Inferior parietal cortex (tissue), 1 donor: Measurements from ENCODE around the gene NPAS3.

Experiments used
- DNase-seq: peaks from one replicate; pipeline ENCODE4 v3.0.0-alpha.2; 2016; ENCODE audit errors: extremely low spot score

The NPAS3 gene

DNA sequence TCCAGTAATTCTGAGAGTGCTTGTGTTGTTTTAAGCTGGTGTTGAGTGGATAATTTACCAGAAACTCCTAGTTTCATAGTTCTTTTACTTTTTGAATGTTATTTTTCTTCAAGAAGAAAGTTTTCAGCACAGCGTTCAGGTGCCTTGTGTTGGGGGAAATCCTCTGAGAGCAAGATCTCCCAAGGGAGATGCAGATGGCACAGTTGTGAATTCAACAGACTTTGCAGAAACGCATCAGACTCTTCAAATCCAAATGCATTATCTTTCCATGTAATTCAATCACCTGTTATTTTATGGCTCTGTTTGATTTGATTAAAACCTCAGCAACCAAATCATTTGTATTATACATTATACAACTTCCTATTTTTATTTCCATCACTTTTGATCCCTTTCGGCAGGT lies 572.3 kb downstream of the NPAS3 start:
- no peak for DNase-seq

DNA sequence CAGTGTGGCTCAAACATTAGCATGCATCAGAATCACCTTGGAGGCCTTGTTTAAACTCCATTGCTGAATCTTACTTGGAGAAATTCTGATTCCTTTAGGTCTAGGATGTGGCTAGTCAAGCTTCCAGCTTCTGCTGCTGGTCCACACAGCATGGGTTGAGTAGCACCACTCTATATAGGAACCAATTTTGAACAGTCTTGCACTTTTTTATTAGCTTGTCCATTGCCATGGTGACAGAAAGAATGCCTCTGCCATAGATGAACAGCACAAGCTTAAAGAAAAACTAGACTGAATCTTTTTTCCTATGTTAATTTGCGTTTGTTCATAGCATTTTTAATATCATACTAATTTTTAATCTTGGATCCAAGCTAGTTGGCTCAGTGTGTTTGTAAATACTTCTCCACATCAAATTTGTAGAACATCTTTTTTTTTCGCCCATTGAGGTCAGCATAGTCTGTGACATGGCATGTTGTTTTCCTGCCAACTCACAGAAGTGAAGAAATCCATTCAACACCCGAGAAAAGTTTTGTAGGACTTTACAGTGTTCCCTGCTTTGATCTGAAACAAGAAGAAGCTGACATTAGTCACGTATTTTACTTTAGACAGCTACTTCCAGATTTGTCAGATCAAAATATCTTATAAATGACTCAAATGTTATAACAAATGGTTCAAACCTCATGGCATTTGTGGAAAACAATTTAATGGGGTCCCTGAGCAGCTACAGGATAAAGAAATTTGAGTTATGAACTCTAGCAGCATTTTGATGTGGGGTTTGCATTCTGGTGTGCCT lies 573.4 kb downstream of the NPAS3 start:
- no peak for DNase-seq

DNA sequence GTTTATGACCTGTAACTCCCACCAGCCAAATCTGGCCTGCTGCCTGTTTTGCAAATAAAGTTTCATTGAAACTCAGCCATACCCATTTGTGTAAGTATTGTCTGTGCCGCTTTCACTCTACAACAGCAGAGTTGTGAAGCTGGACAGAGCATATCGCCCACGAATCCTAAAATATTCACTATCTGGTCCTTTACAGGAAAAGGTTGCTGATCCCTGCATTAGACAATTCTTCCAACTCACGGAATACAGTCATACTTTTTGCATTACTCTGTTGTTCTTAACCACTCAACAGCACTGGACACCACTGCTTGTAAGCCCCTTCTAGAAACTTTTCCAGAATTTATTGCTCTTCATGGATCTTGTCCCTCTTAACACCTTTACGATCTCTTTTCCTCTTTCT lies 576.8 kb downstream of the NPAS3 start:
- DNase-seq = no peak

DNA sequence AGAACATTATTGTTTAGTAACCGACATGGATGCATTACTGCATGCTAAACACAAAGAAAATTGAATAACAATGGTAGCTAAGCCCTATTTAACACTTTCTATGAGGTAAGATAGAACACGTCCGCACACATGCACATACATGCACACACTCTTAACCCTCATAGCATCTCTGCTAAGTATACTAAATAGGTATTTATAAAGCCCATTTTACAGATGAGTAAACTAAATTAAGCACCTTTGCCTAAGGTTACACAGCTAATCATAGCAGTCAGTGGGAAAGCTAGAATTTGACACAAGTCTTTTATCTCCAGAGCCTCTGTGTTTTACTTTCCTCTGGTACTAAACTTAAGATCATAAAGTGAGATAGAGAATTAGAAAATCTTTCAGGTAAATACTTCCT lies 577.2 kb downstream of the NPAS3 start:
- no peak for DNase-seq

DNA sequence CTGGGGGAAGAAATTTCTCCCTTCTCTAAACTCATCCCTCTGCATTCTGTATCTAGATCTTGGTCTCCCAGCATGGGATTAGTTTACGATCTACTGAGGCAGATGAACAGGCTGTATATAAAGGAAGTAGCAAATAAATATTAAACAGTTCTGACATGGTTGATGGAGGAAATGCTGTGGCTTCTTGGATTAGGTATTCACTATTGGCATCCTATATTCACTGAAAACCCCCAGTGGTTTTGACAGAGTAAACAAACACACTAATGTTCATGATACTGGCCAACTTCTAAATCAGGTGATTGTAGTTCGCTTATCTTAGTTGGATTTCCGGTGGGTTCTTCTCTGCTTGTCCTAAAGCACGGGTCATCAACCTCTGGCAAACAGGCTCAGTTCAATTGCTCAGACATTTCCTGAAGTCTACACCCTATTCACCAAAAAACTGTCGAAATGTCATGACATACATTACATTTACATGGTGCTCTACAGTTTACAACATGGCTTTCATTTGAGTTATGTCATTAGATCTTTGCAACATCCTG lies 578.3 kb downstream of the NPAS3 start:
- DNase-seq = no peak

DNA sequence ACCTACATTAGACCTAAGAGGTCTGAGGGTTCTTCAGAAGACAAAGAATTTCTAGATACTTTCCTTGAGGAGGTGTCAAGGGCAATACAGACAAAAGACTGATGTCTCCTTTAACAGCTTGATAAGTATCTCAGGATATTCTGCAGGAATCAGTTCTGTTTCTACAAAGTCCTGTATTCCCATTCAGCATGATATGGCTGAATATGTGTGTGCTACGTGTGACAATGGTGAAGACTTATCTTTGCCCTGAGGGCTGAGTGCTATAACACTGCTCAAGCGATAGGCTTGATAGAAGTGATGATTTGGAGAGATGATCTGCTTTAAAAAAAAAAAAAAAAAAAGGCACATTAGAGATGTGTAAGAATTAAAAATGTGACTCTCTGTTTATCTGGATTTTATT lies 582.5 kb downstream of the NPAS3 start:
- DNase-seq = no peak

DNA sequence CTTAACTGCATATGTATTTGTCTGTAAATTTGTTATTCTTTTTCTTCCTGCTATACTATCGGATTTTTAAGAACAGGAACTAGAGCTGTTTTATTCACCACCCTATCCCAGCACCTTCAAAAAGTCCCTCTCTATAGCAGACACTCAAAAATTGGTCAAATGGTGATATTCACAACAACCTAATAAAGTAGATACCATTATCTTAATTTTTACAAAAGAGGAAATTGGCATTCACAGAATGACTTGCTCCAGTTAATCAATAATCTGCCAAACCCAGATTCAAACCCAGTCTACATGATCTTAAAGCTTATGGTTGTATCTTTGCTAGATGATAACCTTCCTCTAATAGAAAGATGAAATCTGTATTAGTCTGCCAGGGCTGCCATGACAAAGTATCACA lies 585.6 kb downstream of the NPAS3 start:
- DNase-seq = no peak

DNA sequence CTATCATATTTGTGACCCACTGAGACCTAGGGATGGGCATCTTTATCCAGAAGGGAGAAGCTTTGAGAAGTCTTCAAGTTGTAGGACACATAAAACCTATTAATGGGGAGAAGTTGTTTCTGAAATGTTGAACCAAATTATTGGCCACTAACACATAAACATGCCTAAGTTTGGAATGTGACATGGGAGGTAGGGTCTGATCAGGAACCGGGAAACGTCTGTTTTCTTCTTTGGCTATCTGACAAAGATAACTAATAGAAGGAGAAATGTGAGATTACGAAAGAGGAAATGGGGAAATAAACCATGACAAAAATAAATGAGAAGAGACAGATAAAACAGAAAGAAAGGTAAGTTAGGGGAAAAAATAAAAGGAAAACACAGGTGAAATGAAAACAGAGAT lies 586.9 kb downstream of the NPAS3 start:
- no peak for DNase-seq

DNA sequence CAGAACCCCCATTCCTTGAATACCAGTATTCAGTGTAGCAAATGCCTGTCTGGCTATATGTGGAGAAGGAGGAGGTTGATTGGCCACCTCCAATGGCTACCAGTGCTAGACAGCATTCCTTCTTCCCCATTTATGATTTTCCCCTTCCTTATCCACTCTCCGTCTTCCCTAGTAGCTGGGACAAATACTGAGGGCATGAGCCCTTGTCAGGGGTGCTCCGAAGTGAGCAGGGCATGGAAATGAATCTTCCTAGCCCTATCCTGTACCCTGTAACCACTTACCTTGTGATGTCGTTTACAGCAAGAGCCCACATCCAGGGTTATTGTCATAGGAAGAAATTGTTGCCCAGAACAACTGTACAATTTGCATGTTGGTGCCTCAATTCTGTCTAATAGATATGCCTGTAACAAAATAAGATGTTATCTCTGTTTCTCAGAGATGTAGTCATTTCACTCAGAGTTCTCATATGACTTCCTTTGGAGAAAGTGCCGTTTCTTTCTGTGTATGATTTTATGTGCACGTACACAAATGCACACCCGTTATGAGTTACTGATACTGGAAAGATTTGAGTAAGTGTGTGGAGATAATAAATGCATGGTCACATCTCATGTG lies 588.5 kb downstream of the NPAS3 start:
- DNase-seq = no peak

DNA sequence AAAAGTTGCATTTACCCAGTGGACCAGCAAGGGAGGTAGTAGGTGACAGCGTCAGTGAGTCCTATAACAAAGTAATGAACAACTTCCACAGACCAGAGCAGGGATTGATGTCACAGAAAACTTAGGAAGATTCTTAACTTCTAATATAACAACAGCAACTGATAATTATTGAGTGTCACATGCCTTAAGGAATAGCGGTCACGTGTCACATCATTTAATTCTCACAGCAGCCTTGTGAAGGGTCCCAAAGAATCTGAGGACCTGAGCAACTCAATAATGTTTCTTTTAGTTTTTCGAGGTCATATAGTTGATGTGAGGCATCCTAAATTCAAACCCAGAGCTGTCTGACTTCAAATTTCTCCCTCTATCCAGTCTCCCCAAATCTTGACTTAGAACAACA lies 590.0 kb downstream of the NPAS3 start:
- DNase-seq = no peak

DNA sequence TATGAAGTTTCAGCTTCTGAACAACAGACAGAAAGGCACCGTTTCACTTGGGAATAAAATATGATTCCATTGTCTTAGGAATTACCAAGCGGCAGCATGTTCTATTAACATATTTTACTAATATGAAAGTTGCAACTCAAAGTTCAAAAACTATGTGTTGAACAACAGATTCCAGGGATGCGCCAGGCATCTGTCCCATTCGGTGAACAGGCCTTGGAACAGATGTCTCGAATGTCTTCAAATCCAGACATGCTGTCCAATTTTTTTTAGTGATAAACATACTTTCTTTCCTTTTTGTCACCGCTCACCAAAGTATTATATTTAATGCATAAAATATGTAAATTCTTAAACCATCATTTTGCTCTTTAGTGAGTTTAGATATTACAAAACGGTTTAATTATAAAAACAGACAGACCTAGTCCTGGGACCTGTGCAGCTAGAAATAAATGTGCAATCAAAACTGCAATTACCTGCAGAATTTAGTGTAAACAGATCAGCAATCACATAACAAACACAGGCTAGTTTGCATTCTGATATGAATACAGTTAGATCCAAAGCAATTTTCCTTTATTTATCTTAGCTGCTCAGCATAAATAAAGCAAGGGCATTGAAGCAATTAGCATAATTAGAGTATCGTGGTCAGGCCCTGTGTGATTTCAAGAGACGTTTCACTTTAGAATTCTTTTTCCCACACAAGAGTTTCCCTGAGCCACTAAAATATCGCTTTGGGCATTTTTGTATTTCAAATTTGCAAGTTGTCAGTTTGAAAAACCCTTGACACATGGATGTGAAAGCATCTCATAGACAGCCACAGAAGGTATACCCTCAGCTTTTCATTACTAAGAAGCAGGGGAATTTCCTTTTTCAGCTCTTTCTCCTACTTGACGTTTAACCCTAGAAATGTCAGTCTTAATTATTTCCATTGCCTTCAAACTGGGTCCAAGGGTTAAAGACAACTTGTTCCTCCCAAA lies 591.4 kb downstream of the NPAS3 start:
- DNase-seq = no peak

DNA sequence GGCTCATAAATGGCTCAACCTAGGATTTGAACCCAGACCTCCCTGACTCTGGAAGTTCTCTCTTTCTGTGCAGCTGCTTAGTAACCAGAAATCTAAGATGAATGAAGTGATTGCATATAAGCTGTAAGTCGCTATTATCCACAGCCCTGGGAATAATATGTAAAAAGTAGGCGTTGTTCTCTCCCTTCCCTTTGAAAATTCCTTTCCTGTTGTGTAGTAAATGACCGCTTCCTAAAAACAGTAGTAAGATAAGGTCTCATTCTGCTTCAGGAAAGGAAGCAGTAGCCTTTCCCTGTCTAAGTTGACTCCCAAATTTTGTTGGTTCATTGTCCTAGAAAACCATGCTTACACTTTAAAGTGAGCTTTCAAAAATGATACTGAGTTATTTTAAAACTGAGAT lies 593.9 kb downstream of the NPAS3 start:
- DNase-seq = no peak

DNA sequence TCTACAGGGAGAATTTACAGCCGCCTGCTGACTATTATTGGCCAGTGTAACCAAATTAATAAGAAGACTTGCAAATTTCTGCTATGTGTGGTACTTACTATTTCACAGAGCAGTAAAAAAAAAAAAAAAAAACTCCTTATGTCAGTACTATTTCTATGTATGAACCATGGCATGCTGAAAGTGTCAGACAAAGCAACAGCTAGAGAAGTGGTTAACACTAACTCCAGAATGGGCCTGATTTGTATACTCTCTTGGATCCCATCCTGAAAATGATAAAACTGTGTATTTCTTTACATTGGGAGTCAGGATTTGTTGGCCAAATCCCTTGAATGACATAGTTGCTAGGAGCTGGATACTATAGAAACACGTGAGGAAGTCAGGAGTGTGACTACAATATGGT lies 595.4 kb downstream of the NPAS3 start:
- DNase-seq = no peak

DNA sequence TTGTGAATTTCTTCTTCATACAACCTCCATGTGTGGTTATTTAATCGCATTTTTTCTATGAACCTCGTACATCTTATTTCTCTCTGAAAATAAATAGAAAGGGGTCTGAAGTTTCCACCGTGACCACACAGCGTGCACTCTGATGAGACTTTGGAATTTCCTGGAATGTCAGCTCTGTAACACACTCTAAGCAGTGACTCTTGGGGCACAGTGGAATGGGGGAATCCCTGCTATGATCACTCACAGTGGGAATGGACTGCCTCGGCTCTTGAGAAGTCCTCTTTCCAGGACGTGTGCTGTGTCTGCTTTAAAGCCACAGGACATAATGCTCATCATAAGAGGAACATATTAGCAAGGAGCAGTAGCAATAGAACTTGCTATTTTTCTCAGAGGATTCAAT lies 596.0 kb downstream of the NPAS3 start:
- DNase-seq = no peak

DNA sequence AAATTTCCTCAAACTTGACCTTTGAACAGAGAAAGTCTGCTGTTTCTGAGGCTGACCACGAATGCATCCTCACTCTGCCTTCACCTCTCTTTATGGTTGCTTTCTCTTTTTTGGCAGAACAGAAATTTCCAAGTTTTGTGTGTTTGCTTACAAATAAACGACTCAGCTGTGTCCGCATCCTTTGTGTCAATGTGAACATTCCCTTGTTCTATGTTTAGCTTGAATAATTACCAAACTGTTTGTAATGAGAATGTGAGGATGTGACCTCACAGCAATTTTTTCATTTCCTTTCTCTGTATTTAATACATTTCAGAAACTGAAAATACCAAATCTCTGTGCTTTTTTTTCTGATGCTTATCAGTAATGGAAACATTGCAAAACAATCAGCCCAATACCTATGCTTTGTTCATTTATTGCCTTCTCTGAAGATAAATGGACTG lies 601.3 kb downstream of the NPAS3 start:
- no peak for DNase-seq

DNA sequence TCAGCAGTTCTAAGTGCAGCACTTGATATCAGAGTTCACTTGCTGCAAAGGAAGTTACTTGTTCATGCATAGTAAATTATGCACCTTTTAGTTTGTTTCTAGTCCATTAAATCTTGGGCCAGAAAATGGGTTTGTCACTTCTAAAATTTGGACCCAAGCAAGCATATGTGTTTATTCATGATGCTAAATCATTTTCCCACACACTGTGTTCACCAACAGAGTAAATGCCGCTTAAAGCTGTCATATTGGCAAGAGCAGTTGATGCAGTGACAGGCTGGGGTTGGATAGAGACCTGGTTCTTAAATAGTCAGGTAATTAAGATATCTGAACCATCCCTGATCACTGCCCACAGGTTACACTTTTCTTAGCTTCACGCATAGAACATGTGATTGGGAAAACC lies 602.5 kb downstream of the NPAS3 start:
- no peak for DNase-seq

DNA sequence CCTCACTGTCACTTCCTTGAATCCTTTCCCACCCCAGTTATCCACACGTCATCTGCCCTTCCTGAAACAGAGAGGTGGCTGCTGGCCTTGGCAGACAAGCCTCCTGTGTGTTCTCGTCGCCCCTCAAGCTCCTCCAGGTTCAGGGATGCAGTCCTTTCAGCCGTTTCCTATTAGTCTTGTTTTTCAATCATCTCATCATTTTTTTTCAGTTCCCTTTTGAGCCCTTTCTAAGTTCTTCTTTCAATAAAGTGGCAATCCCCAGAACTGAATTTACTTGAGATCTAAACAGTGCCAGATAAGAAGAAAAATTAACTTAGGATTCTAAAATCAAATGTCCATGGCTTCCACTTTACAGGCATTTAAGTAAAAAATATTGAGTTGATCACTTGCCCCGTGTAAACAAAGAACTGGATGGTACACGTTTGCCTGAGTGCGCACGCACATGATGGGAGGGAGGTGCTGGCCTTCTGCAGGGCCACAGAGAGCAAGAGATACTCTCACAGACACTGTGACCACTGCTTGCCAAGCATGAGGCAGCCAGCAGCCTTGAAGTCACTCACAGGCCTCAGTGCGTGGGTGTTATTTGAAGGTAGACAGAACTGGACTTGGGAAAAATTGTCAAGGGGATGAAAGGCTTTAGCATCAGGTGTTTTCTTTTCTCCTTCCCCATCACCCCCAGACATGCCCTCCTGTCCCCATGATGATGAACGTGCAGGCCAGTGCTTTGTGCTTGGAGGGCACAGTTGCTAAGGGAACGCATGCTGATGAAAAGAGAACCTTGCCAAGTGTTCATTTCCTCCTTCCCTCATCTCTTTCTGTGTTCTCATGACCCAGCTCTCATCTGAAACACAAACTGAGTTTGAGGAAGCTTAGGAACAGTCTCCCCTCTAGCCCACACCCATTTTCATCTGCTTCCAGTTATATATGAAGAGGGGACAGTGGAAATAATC lies 603.9 kb downstream of the NPAS3 start:
- no peak for DNase-seq

DNA sequence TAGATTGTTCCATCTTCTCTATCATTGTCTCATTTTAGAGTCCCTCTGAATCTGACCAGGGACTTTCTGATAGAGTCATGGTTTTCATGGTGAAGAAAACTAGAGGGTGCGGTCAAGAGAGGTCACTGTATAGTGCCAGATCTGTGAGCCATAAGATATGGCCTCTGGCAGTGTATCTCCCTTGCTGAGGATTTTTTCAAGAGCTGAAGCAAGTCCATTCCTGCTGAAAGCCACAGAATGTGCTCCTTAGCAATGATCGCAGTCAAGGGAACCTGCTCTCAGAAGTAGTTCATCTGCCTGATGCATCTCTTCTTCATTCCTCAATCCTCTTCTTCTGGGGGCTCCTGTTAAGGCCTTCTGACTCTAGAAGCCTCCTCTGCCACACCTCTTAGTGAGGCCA lies 607.0 kb downstream of the NPAS3 start:
- DNase-seq = no peak

DNA sequence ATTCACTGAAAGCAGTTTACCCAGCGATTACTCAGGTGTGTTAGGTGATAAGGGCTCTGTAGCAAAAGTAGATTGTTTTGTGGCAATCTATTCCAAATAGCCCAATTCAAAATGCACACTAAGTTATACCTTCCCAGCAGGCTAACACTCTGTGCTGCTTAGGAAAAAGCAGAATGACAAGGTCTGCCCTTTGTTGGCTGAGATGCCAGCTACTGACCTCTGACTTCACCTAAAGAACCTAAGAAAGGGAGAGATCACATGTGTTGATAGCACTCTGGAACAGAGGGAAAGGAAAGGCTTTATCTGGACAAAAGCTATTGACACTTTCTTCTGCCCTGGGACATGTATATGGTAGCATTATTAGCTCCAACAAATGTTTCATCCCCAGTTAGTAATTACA lies 609.9 kb downstream of the NPAS3 start:
- DNase-seq = no peak

DNA sequence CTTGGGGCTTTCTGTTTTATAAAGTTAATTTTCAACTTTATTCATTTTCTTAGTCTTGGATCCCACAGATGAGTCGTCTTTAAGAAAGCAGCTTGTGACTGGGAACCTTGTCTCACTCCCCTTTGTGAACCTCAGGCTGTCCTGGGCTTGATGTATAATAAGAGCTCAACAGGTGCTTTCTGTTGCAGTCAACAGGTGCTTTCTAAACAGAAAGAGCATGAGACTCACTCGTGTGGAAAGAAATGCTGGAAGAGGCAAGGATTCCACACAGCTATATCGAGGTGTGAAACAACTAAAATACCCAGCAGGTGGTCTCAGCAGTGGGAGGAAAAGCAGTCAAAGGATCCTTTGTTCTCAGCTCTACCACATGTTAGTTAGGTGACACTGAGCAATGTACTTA lies 613.3 kb downstream of the NPAS3 start:
- DNase-seq = no peak

DNA sequence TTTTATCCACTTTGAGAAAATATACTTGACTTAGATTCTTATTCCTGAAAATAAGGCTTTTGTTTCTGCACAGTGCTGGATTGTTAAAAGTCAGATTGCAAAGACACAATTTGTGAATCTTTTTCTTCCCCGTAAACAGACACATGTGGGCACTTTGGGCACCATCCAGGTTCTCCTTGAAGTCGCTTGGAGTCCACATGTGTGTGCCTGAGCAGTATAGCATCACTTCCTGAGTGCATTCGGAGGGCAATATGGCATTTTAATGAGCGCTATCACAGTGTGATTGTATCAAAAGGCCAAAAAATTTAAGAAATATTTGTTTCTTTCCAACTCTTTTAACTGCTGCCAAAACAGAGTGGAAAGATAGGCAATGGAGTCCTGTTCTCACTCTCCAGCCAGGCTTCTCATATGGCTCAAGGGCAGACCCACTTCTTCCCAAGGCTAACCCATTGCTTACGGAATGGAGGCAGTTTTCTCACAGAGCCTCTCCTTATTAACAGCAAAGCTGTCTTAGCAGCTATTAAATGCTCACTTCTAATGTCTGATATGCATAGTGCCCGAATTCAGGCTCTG lies 615.1 kb downstream of the NPAS3 start:
- DNase-seq = no peak
